HG03103 (cell line): Measurements from ENCODE around the gene PGAM2.

ENCODE experiments used
- ATAC-seq: cut with Tn5 transposase; IDR thresholded peaks from one replicate; pipeline ENCODE4 v1.9.1; 2021; ENCODE audit warnings: low read depth; ENCODE audit not compliant: unreplicated experiment

Gene PGAM2

GRCh38 chr7:44065431-44066110 lies at the start of gene PGAM2:
Gene PGAM2 (minus strand): TSS chr7:44065567. CDS start chr7:44065529, 38 bp downstream.
- ATAC-seq: no peak

GRCh38 chr7:44114586-44115310 lies 49.4 kb upstream of the PGAM2 start:
- no peak for ATAC-seq

GRCh38 chr7:44113764-44114354 lies 48.5 kb upstream of the PGAM2 start:
- no peak for ATAC-seq

- no peak for ATAC-seq
Measured at GRCh38 chr7:44112997-44113763, 47.8 kb upstream of the PGAM2 start.

- ATAC-seq: no peak
Measured at GRCh38 chr7:44112231-44112996, 47.0 kb upstream of the PGAM2 start.

GRCh38 chr7:44111761-44112160 lies 46.4 kb upstream of the PGAM2 start:
- ATAC-seq: no peak

GRCh38 chr7:44110719-44111635 lies 45.6 kb upstream of the PGAM2 start:
- ATAC-seq: no peak

- ATAC-seq: no peak
Measured at GRCh38 chr7:44109991-44110390, 44.6 kb upstream of the PGAM2 start.

GRCh38 chr7:44108768-44109750 lies 43.7 kb upstream of the PGAM2 start:
- no peak for ATAC-seq

- ATAC-seq: no peak
Measured at GRCh38 chr7:44107961-44108767, 42.8 kb upstream of the PGAM2 start.

GRCh38 chr7:44107116-44107960 lies 42.0 kb upstream of the PGAM2 start:
- ATAC-seq: no peak

GRCh38 chr7:44106311-44107065 lies 41.1 kb upstream of the PGAM2 start:
- no peak for ATAC-seq

GRCh38 chr7:44105832-44106231 lies 40.5 kb upstream of the PGAM2 start:
- ATAC-seq: no peak

- ATAC-seq: no peak
Measured at GRCh38 chr7:44104860-44105771, 39.7 kb upstream of the PGAM2 start.
